NCI-H748 treated with DMSO at 0.1 percent for 48 hours (cell line): ENCODE results near the gene ZNF778.
"Not testable (repeated sequence)": the region's sequence is repeated elsewhere in the genome, so short reads cannot be mapped to it uniquely, and the experiment has no call there.

Experiments
- DNase-seq: peaks from one replicate; lab custom pipeline; 2025; lab: John Stamatoyannopoulos, UW

ZNF778 gene

GRCh38 chr16:89183463-89183862 lies 34.0 kb upstream of the ZNF778 start:
- no peak for DNase-seq

GRCh38 chr16:89183975-89184676 lies 33.4 kb upstream of the ZNF778 start:
- no peak for DNase-seq

- DNase-seq: no peak
These were observed 32.9 kb upstream of the ZNF778 start for GRCh38 chr16:89184677-89184932.

- DNase-seq: no peak
These were observed 32.3 kb upstream of the ZNF778 start for GRCh38 chr16:89184933-89185794.

- DNase-seq: not testable (repeated sequence)
These were observed 31.5 kb upstream of the ZNF778 start for GRCh38 chr16:89185887-89186592.

GRCh38 chr16:89186593-89187031 lies 30.9 kb upstream of the ZNF778 start:
- DNase-seq: not testable (repeated sequence)

GRCh38 chr16:89187032-89187769 lies 30.3 kb upstream of the ZNF778 start:
- no peak for DNase-seq

GRCh38 chr16:89187770-89188392 lies 29.6 kb upstream of the ZNF778 start:
- no peak for DNase-seq

GRCh38 chr16:89188471-89189357 lies 28.8 kb upstream of the ZNF778 start:
- not testable (repeated sequence) for DNase-seq

GRCh38 chr16:89189358-89190025 lies 28.0 kb upstream of the ZNF778 start:
- no peak for DNase-seq

- no peak for DNase-seq
These were observed 27.1 kb upstream of the ZNF778 start for GRCh38 chr16:89190150-89190958.

GRCh38 chr16:89191033-89191900 lies 26.2 kb upstream of the ZNF778 start:
- DNase-seq: no peak

- DNase-seq: no peak
These were observed 25.7 kb upstream of the ZNF778 start for GRCh38 chr16:89191901-89192185.

GRCh38 chr16:89192186-89192955 lies 25.1 kb upstream of the ZNF778 start:
- not testable (repeated sequence) for DNase-seq

GRCh38 chr16:89192956-89193575 lies 24.4 kb upstream of the ZNF778 start:
- no peak for DNase-seq

- DNase-seq: no peak
These were observed 23.8 kb upstream of the ZNF778 start for GRCh38 chr16:89193576-89194293.
